Nephron progenitor cell (in vitro differentiated cells): Measurements from ENCODE around the gene THYN1.

ENCODE experiments used
- DNase-seq: peaks from one replicate; pipeline ENCODE4 v3.0.0; 2021
- H3K27ac Mint-ChIP-seq: 2 replicates; pipeline ENCODE4 v1.8.0; 2021; ENCODE audit warnings: mild to moderate bottlenecking, moderate library complexity, mixed read lengths
- H3K27me3 Mint-ChIP-seq: 2 replicates; pipeline ENCODE4 v1.8.0; 2021; ENCODE audit warnings: mild to moderate bottlenecking, low read depth, mixed read lengths; ENCODE audit not compliant: poor library complexity
- H3K36me3 Mint-ChIP-seq: 2 replicates; pipeline ENCODE4 v1.8.0; 2021; ENCODE audit warnings: low read depth, mixed read lengths
- H3K4me1 Mint-ChIP-seq: 2 replicates; pipeline ENCODE4 v1.8.0; 2021; ENCODE audit warnings: mixed read lengths
- H3K4me3 Mint-ChIP-seq: 2 replicates; pipeline ENCODE4 v1.8.0; 2021; ENCODE audit warnings: mild to moderate bottlenecking, moderate library complexity, mixed read lengths
- H3K9me3 Mint-ChIP-seq: 2 replicates; pipeline ENCODE4 v1.8.0; 2021; ENCODE audit warnings: mild to moderate bottlenecking, moderate library complexity, mixed read lengths
- TF ChIP-seq, protein P1 (sequence below): fragments of 200-600 bp; sonication (generic); IDR thresholded peaks from 2 replicates; pipeline ENCODE4 v1.5.0; 2021; ENCODE audit warnings: antibody characterized with exemption

Gene THYN1

DNA sequence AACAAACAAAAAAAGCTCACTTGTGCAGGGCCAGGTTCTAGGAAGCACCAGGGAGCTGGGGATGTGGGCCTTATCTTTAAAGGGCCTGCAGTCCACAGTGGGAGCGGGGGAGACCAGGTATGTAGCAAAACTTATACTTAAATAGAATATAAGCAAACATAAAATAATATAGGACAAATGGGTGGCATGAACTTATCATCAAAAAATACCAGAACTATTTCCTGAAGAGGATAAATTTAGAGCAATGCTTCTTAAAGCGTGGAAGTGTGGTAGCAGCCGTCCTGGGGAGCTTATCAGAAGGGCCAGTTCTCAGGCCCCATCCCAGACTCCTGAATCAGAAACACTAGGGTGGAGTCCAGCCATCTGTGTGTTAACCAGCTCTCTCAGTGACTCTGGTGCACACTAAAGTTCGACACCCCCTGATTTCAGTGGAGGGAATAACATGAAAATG is 19.4 kb downstream of the THYN1 start:
- Mint-ChIP-seq H3K4me3 (no peak overlapping the region), H3K36me3 (peaks cover 29% of the 10 kb centered on the region), H3K27ac (no peak overlapping the region), H3K27me3 (peaks cover 3% of the 10 kb centered on the region), H3K4me1 (peaks cover 39% of the 10 kb centered on the region), H3K9me3 (no peaks in the 10 kb centered on the region)
- TF ChIP-seq, protein P1, sequence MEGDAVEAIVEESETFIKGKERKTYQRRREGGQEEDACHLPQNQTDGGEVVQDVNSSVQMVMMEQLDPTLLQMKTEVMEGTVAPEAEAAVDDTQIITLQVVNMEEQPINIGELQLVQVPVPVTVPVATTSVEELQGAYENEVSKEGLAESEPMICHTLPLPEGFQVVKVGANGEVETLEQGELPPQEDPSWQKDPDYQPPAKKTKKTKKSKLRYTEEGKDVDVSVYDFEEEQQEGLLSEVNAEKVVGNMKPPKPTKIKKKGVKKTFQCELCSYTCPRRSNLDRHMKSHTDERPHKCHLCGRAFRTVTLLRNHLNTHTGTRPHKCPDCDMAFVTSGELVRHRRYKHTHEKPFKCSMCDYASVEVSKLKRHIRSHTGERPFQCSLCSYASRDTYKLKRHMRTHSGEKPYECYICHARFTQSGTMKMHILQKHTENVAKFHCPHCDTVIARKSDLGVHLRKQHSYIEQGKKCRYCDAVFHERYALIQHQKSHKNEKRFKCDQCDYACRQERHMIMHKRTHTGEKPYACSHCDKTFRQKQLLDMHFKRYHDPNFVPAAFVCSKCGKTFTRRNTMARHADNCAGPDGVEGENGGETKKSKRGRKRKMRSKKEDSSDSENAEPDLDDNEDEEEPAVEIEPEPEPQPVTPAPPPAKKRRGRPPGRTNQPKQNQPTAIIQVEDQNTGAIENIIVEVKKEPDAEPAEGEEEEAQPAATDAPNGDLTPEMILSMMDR = no peak
- DNase-seq = no peak

DNA sequence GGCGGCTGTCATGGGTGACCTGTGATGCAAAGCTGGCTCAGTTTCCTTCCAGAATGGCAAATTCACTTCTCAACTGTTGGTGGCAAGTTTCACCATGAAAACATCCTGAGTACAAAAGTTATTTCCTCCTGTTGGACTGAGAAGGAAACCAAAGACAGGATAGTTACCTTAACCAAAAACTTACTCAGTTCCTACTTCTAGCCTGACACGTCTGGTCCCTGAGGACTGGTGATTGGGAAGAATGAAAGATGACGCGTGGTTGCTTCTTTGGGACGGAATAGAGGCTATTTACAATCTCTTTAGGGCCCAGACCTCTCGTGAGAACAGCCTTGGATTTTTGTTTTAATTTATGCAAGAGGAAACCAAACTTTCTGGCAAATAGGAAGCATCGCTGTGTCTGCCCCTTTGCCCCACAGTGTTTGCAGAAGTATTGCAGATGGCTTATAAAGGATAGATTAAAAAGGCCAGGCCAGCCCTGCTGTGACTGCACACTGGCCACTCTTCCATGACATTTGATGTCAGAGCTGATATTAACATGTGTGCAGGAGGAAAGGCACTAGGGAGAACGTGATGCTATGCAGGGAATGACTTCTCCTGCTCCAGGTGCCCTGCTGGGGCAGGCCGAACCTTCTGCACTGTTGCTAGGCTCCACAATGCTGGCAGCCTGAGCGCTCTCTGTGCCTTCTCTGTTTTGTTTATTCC is 21.0 kb downstream of the THYN1 start:
- H3K36me3 Mint-ChIP-seq = peaks cover 16% of the 10 kb centered on the region
- peak overlapping the region; percentile 78 for H3K27ac Mint-ChIP-seq
- peaks cover 53% of the 10 kb centered on the region for H3K4me1 Mint-ChIP-seq
- H3K9me3 Mint-ChIP-seq = no peaks in the 10 kb centered on the region
- no peak for DNase-seq
- no peak overlapping the region for H3K4me3 Mint-ChIP-seq
- TF ChIP-seq, protein P1 = no peak
- H3K27me3 Mint-ChIP-seq = no peaks in the 10 kb centered on the region

DNA sequence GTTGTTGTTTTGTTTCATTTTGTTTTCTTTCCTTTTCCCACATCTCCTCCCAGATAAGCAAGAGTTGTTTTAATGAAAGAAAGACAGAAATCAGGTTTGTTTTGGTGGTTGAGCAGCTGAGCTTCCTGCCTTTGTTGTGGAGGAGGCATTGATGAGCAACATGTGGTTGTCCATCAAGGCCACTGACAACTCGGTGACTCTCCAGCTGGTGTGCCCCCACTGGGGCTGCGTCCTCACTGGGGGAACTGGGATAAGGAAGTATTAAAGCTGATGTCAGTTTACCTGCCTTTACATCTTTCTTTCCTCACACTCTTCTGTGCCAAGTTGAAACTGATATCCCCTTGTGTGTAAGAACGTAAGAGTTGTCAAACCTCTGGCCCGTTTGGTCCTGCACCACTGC is 22.8 kb downstream of the THYN1 start:
- Mint-ChIP-seq H3K9me3 (no peaks in the 10 kb centered on the region), H3K36me3 (peaks cover 8% of the 10 kb centered on the region), H3K4me1 (peaks cover 68% of the 10 kb centered on the region), H3K27ac (no peak overlapping the region), H3K4me3 (peak overlapping the region; percentile 57), H3K27me3 (peaks cover 8% of the 10 kb centered on the region)
- TF ChIP-seq, protein P1 = no peak
- no peak for DNase-seq

DNA sequence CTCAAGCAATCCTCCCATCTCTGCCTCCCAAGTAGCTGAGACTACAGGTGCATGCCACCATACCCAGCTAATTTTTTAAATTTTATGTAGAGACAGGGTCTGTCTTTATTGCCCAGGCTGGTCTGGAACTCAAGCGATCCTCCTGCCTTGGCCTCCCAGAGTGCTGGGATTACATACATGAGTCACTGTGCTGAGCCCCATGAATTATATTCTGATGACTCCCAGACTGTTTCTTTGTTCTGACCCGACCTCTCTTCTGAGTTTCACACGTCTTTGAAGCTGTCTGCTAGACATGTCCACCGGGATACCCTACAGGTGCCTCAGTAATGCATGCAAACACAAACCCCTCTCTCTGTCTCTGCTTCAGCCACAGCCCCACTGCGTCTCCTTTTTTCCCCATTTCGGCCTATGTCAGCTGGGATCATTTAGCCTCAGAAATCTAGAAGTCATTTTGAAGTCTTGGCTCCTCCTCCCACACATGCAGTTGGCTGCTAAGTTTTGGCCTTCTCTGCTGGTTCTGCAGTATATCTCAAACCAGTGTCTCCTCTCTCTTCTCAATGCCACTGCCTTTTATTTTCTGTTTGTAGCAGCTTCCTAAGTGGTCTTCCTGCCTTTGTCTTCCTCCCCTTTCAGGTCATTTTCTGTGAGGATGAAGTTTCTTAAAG is 23.9 kb downstream of the THYN1 start:
- TF ChIP-seq, protein P1 = no peak
- peak overlapping the region; percentile 8 for H3K4me3 Mint-ChIP-seq
- peak overlapping the region; percentile 32 for H3K27ac Mint-ChIP-seq
- H3K27me3 Mint-ChIP-seq = peaks cover 8% of the 10 kb centered on the region
- DNase-seq = no peak
- no peaks in the 10 kb centered on the region for H3K9me3 Mint-ChIP-seq
- peaks cover 68% of the 10 kb centered on the region for H3K4me1 Mint-ChIP-seq
- no peaks in the 10 kb centered on the region for H3K36me3 Mint-ChIP-seq

DNA sequence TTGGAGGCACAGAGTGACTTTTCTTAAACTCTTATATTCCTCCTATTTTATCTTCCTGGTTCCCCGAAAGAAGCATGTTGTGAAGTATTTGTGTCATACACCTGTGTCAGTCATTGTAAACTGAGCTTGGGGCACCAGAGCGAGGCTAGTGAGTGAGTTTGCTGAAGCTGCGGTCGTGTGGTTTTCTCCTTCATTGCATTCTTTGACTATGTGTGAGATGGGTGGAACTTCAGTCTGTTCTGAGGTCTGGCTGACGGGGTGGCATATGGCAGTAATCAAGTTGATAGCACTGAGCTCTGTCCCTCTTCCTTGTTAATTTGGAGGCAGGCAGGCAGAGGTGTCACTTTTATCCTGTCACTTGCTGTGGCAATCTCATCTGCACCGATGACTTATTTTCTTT is 24.5 kb downstream of the THYN1 start:
- TF ChIP-seq, protein P1 = no peak
- Mint-ChIP-seq H3K27ac (no peak overlapping the region), H3K27me3 (peaks cover 8% of the 10 kb centered on the region), H3K36me3 (no peaks in the 10 kb centered on the region), H3K4me1 (peaks cover 68% of the 10 kb centered on the region), H3K9me3 (no peaks in the 10 kb centered on the region), H3K4me3 (no peak overlapping the region)
- no peak for DNase-seq
